ENCODE measurements around the gene ANO3.
"Not testable (repeated sequence)": the region's sequence is repeated elsewhere in the genome, so short reads cannot be mapped to it uniquely, and the experiment has no call there.

Gene ANO3

GRCh38 chr11:26331911-26332571 lies at the start of gene ANO3:
ANO3 (plus strand) TSS chr11:26332130; CDS start chr11:26332276, 146 bp downstream.
- peak; percentile 2 for DNase-seq

GRCh38 chr11:26283852-26284408 lies 48.0 kb upstream of the ANO3 start:
- no peak for DNase-seq

- DNase-seq: no peak
These were observed 46.3 kb upstream of the ANO3 start for GRCh38 chr11:26285608-26286007.

- no peak for DNase-seq
These were observed 45.4 kb upstream of the ANO3 start for GRCh38 chr11:26286472-26287066.

- no peak for DNase-seq
These were observed 44.8 kb upstream of the ANO3 start for GRCh38 chr11:26287067-26287518.

- no peak for DNase-seq
These were observed 34.5 kb upstream of the ANO3 start for GRCh38 chr11:26297189-26297975.

- not testable (repeated sequence) for DNase-seq
These were observed 15.6 kb upstream of the ANO3 start for GRCh38 chr11:26316372-26316771.

- no peak for DNase-seq
These were observed 12.0 kb upstream of the ANO3 start for GRCh38 chr11:26319906-26320305.

- DNase-seq: no peak
These were observed 10.4 kb upstream of the ANO3 start for GRCh38 chr11:26321516-26321915.

GRCh38 chr11:26322335-26323067 lies 9.4 kb upstream of the ANO3 start:
- no peak for DNase-seq

- no peak for DNase-seq
These were observed 8.1 kb upstream of the ANO3 start for GRCh38 chr11:26323837-26324236.

GRCh38 chr11:26324270-26324669 lies 7.7 kb upstream of the ANO3 start:
- no peak for DNase-seq

GRCh38 chr11:26326793-26327400 lies 5.0 kb upstream of the ANO3 start:
- DNase-seq: no peak

- DNase-seq: no peak
These were observed 2.7 kb upstream of the ANO3 start for GRCh38 chr11:26329206-26329605.

GRCh38 chr11:26330262-26330661 lies 1.7 kb upstream of the ANO3 start:
- DNase-seq: no peak

- DNase-seq: no peak
These were observed 614 bp downstream of the ANO3 start for GRCh38 chr11:26332572-26332915.

GRCh38 chr11:26333906-26334305 lies 2.0 kb downstream of the ANO3 start:
- DNase-seq: no peak

- no peak for DNase-seq
These were observed 4.0 kb downstream of the ANO3 start for GRCh38 chr11:26335903-26336302.

GRCh38 chr11:26344647-26345046 lies 12.7 kb downstream of the ANO3 start:
- DNase-seq: no peak

GRCh38 chr11:26348776-26349175 lies 16.8 kb downstream of the ANO3 start:
- no peak for DNase-seq

GRCh38 chr11:26350002-26350401 lies 18.1 kb downstream of the ANO3 start:
- DNase-seq: no peak

GRCh38 chr11:26353010-26353409 lies 21.1 kb downstream of the ANO3 start:
- DNase-seq: no peak

- DNase-seq: no peak
These were observed 27.1 kb downstream of the ANO3 start for GRCh38 chr11:26359055-26359454.
